H9 (cell line): ENCODE results near the gene SLC6A7. TPM values are rescaled to one million over a fixed set of nuclear protein-coding genes. Genes with fewer than 3 reads are reported as not detected.

ENCODE experiments used
- DNase-seq: peaks from one replicate; pipeline ENCODE4 v3.0.0-alpha.2; 2017
- H2AFZ ChIP-seq: one replicate; pipeline ENCODE4 v1.6.1; 2013; ENCODE audit warnings: mild to moderate bottlenecking, low read length, control low read depth, moderate library complexity
- H2AK5ac ChIP-seq: 2 replicates; pipeline ENCODE4 v1.6.1; 2013; ENCODE audit warnings: low read length, control low read depth, mixed read lengths; ENCODE audit not compliant: insufficient read length
- H2BK120ac ChIP-seq: one replicate; pipeline ENCODE4 v1.6.1; 2013; ENCODE audit warnings: low read depth, mild to moderate bottlenecking, low read length, control low read depth, inconsistent platforms; ENCODE audit not compliant: poor library complexity, severe bottlenecking
- H2BK12ac ChIP-seq: 2 replicates; pipeline ENCODE4 v1.6.1; 2013; ENCODE audit warnings: low read length, control low read depth, mixed read lengths, low read depth; ENCODE audit not compliant: insufficient read length
- H2BK15ac ChIP-seq: 2 replicates; pipeline ENCODE4 v1.6.1; 2013; ENCODE audit warnings: low read depth, low read length, control low read depth
- H2BK20ac ChIP-seq: one replicate; pipeline ENCODE4 v1.6.1; 2013; ENCODE audit warnings: low read depth, mild to moderate bottlenecking, low read length, control low read depth, inconsistent platforms; ENCODE audit not compliant: poor library complexity, severe bottlenecking
- H2BK5ac ChIP-seq: 2 replicates; pipeline ENCODE4 v1.6.1; 2013; ENCODE audit warnings: low read length, control low read depth, mixed read lengths; ENCODE audit not compliant: insufficient read length
- H3K14ac ChIP-seq: 2 replicates; pipeline ENCODE4 v1.6.1; 2013; ENCODE audit warnings: low read length, control low read depth; ENCODE audit not compliant: insufficient read depth
- H3K18ac ChIP-seq: 2 replicates; pipeline ENCODE4 v1.6.1; 2013; ENCODE audit warnings: low read depth, mild to moderate bottlenecking, mixed read lengths, low read length, control low read depth; ENCODE audit not compliant: insufficient read length
- H3K23ac ChIP-seq: 2 replicates; pipeline ENCODE4 v1.6.1; 2013; ENCODE audit warnings: low read length, control low read depth, mixed read lengths, low read depth; ENCODE audit not compliant: insufficient read length
- H3K23me2 ChIP-seq: 2 replicates; pipeline ENCODE4 v1.6.1; 2013; ENCODE audit warnings: low read depth, mild to moderate bottlenecking, mixed read lengths, low read length, control low read depth; ENCODE audit not compliant: insufficient read length, poor library complexity, severe bottlenecking
- H3K27ac ChIP-seq: 2 replicates; pipeline ENCODE4 v1.5.1; 2013; ENCODE audit warnings: low read length, control low read depth, mixed read lengths, low read depth; ENCODE audit not compliant: insufficient read length
- H3K27me3 ChIP-seq: 2 replicates; pipeline ENCODE4 v1.6.1; 2013; ENCODE audit warnings: low read length, control low read depth, inconsistent platforms; ENCODE audit not compliant: insufficient read depth
- H3K4ac ChIP-seq: 2 replicates; pipeline ENCODE4 v1.6.1; 2013; ENCODE audit warnings: low read depth, mild to moderate bottlenecking, control low read depth, inconsistent platforms, low read length, moderate library complexity
- H3K4me1 ChIP-seq: 2 replicates; pipeline ENCODE4 v1.6.1; 2013; ENCODE audit warnings: low read length, control low read depth, inconsistent platforms; ENCODE audit not compliant: insufficient read depth
- H3K4me2 ChIP-seq: 2 replicates; pipeline ENCODE4 v1.6.1; 2013; ENCODE audit warnings: low read length, control low read depth, mixed read lengths; ENCODE audit not compliant: insufficient read length, insufficient read depth
- H3K56ac ChIP-seq: 2 replicates; pipeline ENCODE4 v1.6.1; 2013; ENCODE audit warnings: low read depth, mild to moderate bottlenecking, mixed read lengths, low read length, control low read depth; ENCODE audit not compliant: insufficient read length
- H3K79me1 ChIP-seq: 2 replicates; pipeline ENCODE4 v1.6.1; 2013; ENCODE audit warnings: low read depth, mild to moderate bottlenecking, moderate library complexity, low read length, control low read depth, inconsistent platforms; ENCODE audit not compliant: insufficient read depth, poor library complexity, severe bottlenecking
- H3K79me2 ChIP-seq: 2 replicates; pipeline ENCODE4 v1.6.1; 2013; ENCODE audit warnings: low read length, control low read depth, inconsistent platforms; ENCODE audit not compliant: insufficient read depth
- H3K9ac ChIP-seq: 2 replicates; pipeline ENCODE4 v1.6.1; 2013; ENCODE audit warnings: low read length, control low read depth, mixed read lengths; ENCODE audit not compliant: insufficient read length; ENCODE audit errors: extremely low read depth
- H3K9me3 ChIP-seq: one replicate; pipeline ENCODE4 v1.6.1; 2013; ENCODE audit warnings: low read depth, low read length, inconsistent platforms; ENCODE audit not compliant: control insufficient read depth
- H3T11ph ChIP-seq: one replicate; pipeline ENCODE4 v1.6.1; 2013; ENCODE audit warnings: mild to moderate bottlenecking, low read length, control low read depth, inconsistent platforms
- H4K20me1 ChIP-seq: one replicate; pipeline ENCODE4 v1.6.1; 2013; ENCODE audit not compliant: control insufficient read depth, insufficient read length, insufficient read depth
- H4K5ac ChIP-seq: 2 replicates; pipeline ENCODE4 v1.6.1; 2013; ENCODE audit warnings: low read depth, mild to moderate bottlenecking, mixed read lengths, low read length, control low read depth; ENCODE audit not compliant: insufficient read length
- H4K8ac ChIP-seq: replicated peaks from 2 replicates; pipeline ENCODE4 v1.6.1; 2013; ENCODE audit warnings: low read length, control low read depth, mixed read lengths, low read depth; ENCODE audit not compliant: insufficient read length
- H4K91ac ChIP-seq: 2 replicates; pipeline ENCODE4 v1.6.1; 2013; ENCODE audit warnings: low read depth, mild to moderate bottlenecking, moderate library complexity, mixed read lengths, low read length, control low read depth; ENCODE audit not compliant: insufficient read length
- H3K27ac Mint-ChIP-seq, 3 experiments: 2 replicates in 2 of 3; 3 replicates in 1 of 3; pipeline ENCODE4 v1.8.0; 2020 to 2021; ENCODE audit warnings: mixed read lengths in 3 of 3, mild to moderate bottlenecking in 1 of 3, moderate library complexity in 1 of 3
- H3K27me3 Mint-ChIP-seq: 2 replicates; pipeline ENCODE4 v1.8.0; 2021; ENCODE audit warnings: low read depth, mild to moderate bottlenecking, moderate library complexity, mixed read lengths
- H3K36me3 Mint-ChIP-seq, 3 experiments: 2 replicates in 2 of 3; 3 replicates in 1 of 3; pipeline ENCODE4 v1.8.0; 2020 to 2021; ENCODE audit warnings: low read depth in 3 of 3, mixed read lengths in 3 of 3; ENCODE audit not compliant: insufficient read depth in 1 of 3
- H3K4me1 Mint-ChIP-seq, 2 experiments: 2 replicates each; pipeline ENCODE4 v1.8.0; 2020; ENCODE audit warnings: mixed read lengths in 2 of 2
- H3K4me3 Mint-ChIP-seq, 2 experiments: 2 replicates in 1 of 2; 3 replicates in 1 of 2; pipeline ENCODE4 v1.8.0; 2020 to 2021; ENCODE audit warnings: mild to moderate bottlenecking in 2 of 2, mixed read lengths in 2 of 2, moderate library complexity in 1 of 2
- H3K9me3 Mint-ChIP-seq, 2 experiments: 2 replicates in 1 of 2; 3 replicates in 1 of 2; pipeline ENCODE4 v1.8.0; 2020; ENCODE audit warnings: mild to moderate bottlenecking in 2 of 2, mixed read lengths in 2 of 2, moderate library complexity in 1 of 2
- CTCF ChIP-seq: fragments of 200-600 bp; sonication (generic); conservative IDR thresholded peaks from 3 replicates; pipeline ENCODE4 v1.8.0; 2021; ENCODE audit warnings: antibody characterized with exemption, mild to moderate bottlenecking
- WGBS: extraction: QIAGEN DNeasy Blood & Tissue Kit; methylation state at CpG from one replicate; pipeline ENCODE4 v1.1.7; 2013; ENCODE audit warnings: missing lambda C conversion rate, low lambda C conversion rate, mixed read lengths; ENCODE audit not compliant: insufficient read length; ENCODE audit errors: extremely low coverage; 5-methylcytosine and 5-hydroxymethylcytosine counted together
- total RNA-seq: library from RNA; stranded (reverse); gene quantifications from 2 replicates; pipeline ENCODE4 v1.2.1, GENCODE V29; 2021

SLC6A7 gene
- total RNA-seq, 1 experiment from 2014 or later, result not detected

- Histone ChIP-seq H3K23me2 (peaks cover 5% of the 10 kb centered on the region), H3K79me2 (no peaks in the 10 kb centered on the region), H4K91ac (no peak overlapping the region), H3K4ac (no peak overlapping the region), H2BK20ac (no peak overlapping the region), H4K8ac (no peak overlapping the region), H4K20me1 (no peaks in the 10 kb centered on the region), H3K79me1 (no peaks in the 10 kb centered on the region), H3K27me3 (no peaks in the 10 kb centered on the region; the same call in 1 of the 2 replicates), H3K56ac (no peak overlapping the region), H3K23ac (no peak overlapping the region), H3K27ac (no peak overlapping the region), H2BK12ac (no peak overlapping the region), H2AFZ (no peak overlapping the region), H2BK120ac (no peak overlapping the region), H4K5ac (no peak overlapping the region), H3K9ac (no peak overlapping the region), H2AK5ac (no peak overlapping the region), H3K18ac (no peak overlapping the region), H2BK15ac (no peak overlapping the region), H2BK5ac (no peak overlapping the region), H3K4me2 (no peak overlapping the region), H3T11ph (no peak overlapping the region), H3K9me3 (no peaks in the 10 kb centered on the region), H3K14ac (no peak overlapping the region), H3K4me1 (peaks cover 4% of the 10 kb centered on the region)
- Mint-ChIP-seq H3K4me3 (no peak overlapping the region), H3K9me3 (no peaks in the 10 kb centered on the region; a peak in 1 of 5 replicates), H3K27ac (no peak overlapping the region), H3K36me3 (no peaks in the 10 kb centered on the region; a peak in 1 of 7 replicates), H3K4me1 (peaks cover 25 to 39% of the 10 kb centered on the region in 2 experiments), H3K27me3 (peaks cover 54% of the 10 kb centered on the region)
- DNase-seq, result no peak
- TF ChIP-seq CTCF, result no peak
- WGBS, result no CpG with 5 or more reads among the region's 6 CpGs
Measured at GRCh38 chr5:150159031-150159430, 30.8 kb upstream of the SLC6A7 start.
